Spleen (tissue), 7 donors: ENCODE measurements around the gene SYCE1.
A peak's percentile ranks its signal among the peaks of the same experiment; 100 is the strongest.

Experiments
- CTCF ChIP-seq, 11 experiments: fragments of 200-600 bp in 7 of 11; fragments of 450-650 bp in 4 of 11; sonication (generic) in 4 of 11; IDR thresholded peaks in 8 of 11; conservative IDR thresholded peaks in 3 of 11; 1 replicate in 7 of 11; 2 replicates in 4 of 11; pipeline versions ENCODE4 v1.4.0 to v1.8.0; 2016 to 2021; ENCODE audit warnings: antibody characterized with exemption in 11 of 11, inconsistent platforms in 4 of 11, mild to moderate bottlenecking in 1 of 11
- POLR2A ChIP-seq, 3 donors: fragments of 450-650 bp; IDR thresholded peaks; one replicate each; pipeline ENCODE4 v1.5.1; 2017; ENCODE audit warnings: antibody characterized with exemption in 3 of 3, mild to moderate bottlenecking in 1 of 3
- POLR2AphosphoS5 ChIP-seq, 3 donors: sonication (generic); formaldehyde crosslinking; IDR thresholded peaks; one replicate each; pipeline ENCODE4 v1.5.1; 2017; ENCODE audit warnings: antibody characterized with exemption in 3 of 3
- donor health status: DM: no; HTN: no; CAD: no; lungs with moderate emphysema.
- donor health status: DM: no; HTN: no; CAD: no.
- donor health status: DM: no; HTN: no; CAD: no.

- TF ChIP-seq CTCF (IDR thresholded peaks at IDR 0.05 in 8 of 11, conservative IDR thresholded peaks at IDR 0.05 in 3 of 11) (peak in 1 of 11 experiments; percentile 2), POLR2AphosphoS5 (IDR thresholded peaks at IDR 0.05) (no peak), POLR2A (IDR thresholded peaks at IDR 0.05) (no peak)
These were observed 37.0 kb downstream of the SYCE1 start for GRCh38 chr10:133528296-133528844.
